HCT116 (cell line): ENCODE measurements around the gene ARHGAP40. TPM values are rescaled to one million over a fixed set of nuclear protein-coding genes. Genes with fewer than 3 reads are reported as not detected.

Experiments
- ATAC-seq: fragments of 200-7000 bp; cut with Tn5 transposase; 2 replicates; pipeline ENCODE4 v1.9.1; 2020; ENCODE audit warnings: mild to moderate bottlenecking, moderate library complexity
- BruUV-seq: library from RNA; stranded (reverse); fragments of 400-500 nt; replicated peaks from 2 replicates; lab custom pipeline; 2021; lab: Mats Ljungman, UMichigan
- CTCF ChIA-PET: fragments of 300-600 bp; sonication (Branson Sonifier 250); formaldehyde crosslinking; loops from one replicate; lab custom pipeline; 2021; ENCODE audit warnings: antibody characterized with exemption; lab: Charles Lee
- POLR2A ChIA-PET: fragments of 300-600, 350-600 bp; sonication (Branson Sonifier 250); formaldehyde crosslinking; loops from one replicate; lab custom pipeline; 2021; ENCODE audit warnings: antibody characterized with exemption; lab: Charles Lee
- RAD21 ChIA-PET, 2 experiments: fragments of 300-600 bp; sonication (Branson Sonifier 250); formaldehyde crosslinking; loops; one replicate each; lab custom pipeline; 2023; ENCODE audit warnings: low total read pairs in 2 of 2; ENCODE audit not compliant: uncharacterized antibody in 2 of 2, unreplicated experiment in 2 of 2, low non-redundant PET in 1 of 2; lab: Charles Lee
- DNase-seq: peaks from one replicate; pipeline ENCODE4 v3.0.0-alpha.2; 2010; ENCODE audit warnings: low read depth, low spot score
- H2AFZ ChIP-seq: fragments of 200-600 bp; shearing (Covaris generic), sonication (generic); 2 replicates; pipeline ENCODE4 v1.6.1; 2017; ENCODE audit warnings: low read depth, mixed run types, mixed read lengths, antibody characterized with exemption, low read length; ENCODE audit not compliant: poor library complexity, severe bottlenecking
- H3K27ac ChIP-seq: 2 replicates; pipeline ENCODE4 v1.5.1; 2012; ENCODE audit warnings: low read depth, low read length
- H3K27me3 ChIP-seq: fragments of 200-600 bp; sonication (generic); 2 replicates; pipeline ENCODE4 v1.6.1; 2016; ENCODE audit warnings: mixed run types, low read length, mixed read lengths; ENCODE audit not compliant: insufficient read depth
- H3K36me3 ChIP-seq, 2 experiments: fragments of 200-500 bp in 1 of 2; fragments of 200-600 bp in 1 of 2; sonication (Bioruptor generic) in 1 of 2; sonication (generic) in 1 of 2; 2 replicates each; pipeline versions ENCODE4 v1.5.1 to v1.6.1; 2014 to 2016; ENCODE audit warnings: low read length in 2 of 2, inconsistent platforms in 1 of 2, mixed read lengths in 1 of 2, mixed run types in 1 of 2; ENCODE audit not compliant: insufficient read depth in 2 of 2, control insufficient read depth in 1 of 2
- H3K4me1 ChIP-seq, 2 experiments: fragments of 200-600 bp in 1 of 2; sonication (generic) in 1 of 2; 2 replicates each; pipeline versions ENCODE4 v1.5.1 to v1.6.1; 2012 to 2017; ENCODE audit warnings: low read length in 2 of 2, inconsistent platforms in 1 of 2, mild to moderate bottlenecking in 1 of 2, mixed read lengths in 1 of 2, mixed run types in 1 of 2, moderate library complexity in 1 of 2; ENCODE audit not compliant: insufficient read depth in 2 of 2, control insufficient read depth in 1 of 2
- H3K4me2 ChIP-seq: fragments of 200-600 bp; sonication (generic); 2 replicates; pipeline ENCODE4 v1.6.1; 2017; ENCODE audit warnings: mixed run types, low read length, mixed read lengths
- H3K4me3 ChIP-seq, 2 experiments: fragments of 200-600 bp in 1 of 2; sonication (generic) in 1 of 2; replicated peaks in 1 of 2; 2 replicates each; pipeline ENCODE4 v1.5.1; 2011 to 2016; ENCODE audit warnings: low read length in 2 of 2, control low read depth in 1 of 2, low read depth in 1 of 2, mild to moderate bottlenecking in 1 of 2, mixed read lengths in 1 of 2, mixed run types in 1 of 2
- H3K79me2 ChIP-seq: fragments of 200-600 bp; sonication (generic); 2 replicates; pipeline ENCODE4 v1.6.1; 2017; ENCODE audit warnings: mild to moderate bottlenecking, mixed run types, low read length, moderate library complexity, mixed read lengths; ENCODE audit not compliant: insufficient read depth
- H3K9ac ChIP-seq: fragments of 200-600 bp; sonication (generic); 2 replicates; pipeline ENCODE4 v1.6.1; 2016; ENCODE audit warnings: low read length, mixed read lengths
- H3K9me2 ChIP-seq: fragments of 200-600 bp; sonication (generic), shearing (Covaris generic); 2 replicates; pipeline ENCODE4 v1.6.1; 2017; ENCODE audit warnings: mixed run types, mild to moderate bottlenecking, moderate library complexity; ENCODE audit not compliant: insufficient read depth
- H3K9me3 ChIP-seq, 2 experiments: fragments of 200-500 bp in 1 of 2; fragments of 200-600 bp in 1 of 2; sonication (Bioruptor generic) in 1 of 2; sonication (generic) in 1 of 2; 2 replicates each; pipeline ENCODE4 v1.6.1; 2014 to 2017; ENCODE audit warnings: low read length in 2 of 2, mixed read lengths in 2 of 2, inconsistent platforms in 1 of 2, low read depth in 1 of 2, mild to moderate bottlenecking in 1 of 2, mixed run types in 1 of 2, moderate library complexity in 1 of 2; ENCODE audit not compliant: control insufficient read depth in 1 of 2, insufficient read depth in 1 of 2
- H4K20me1 ChIP-seq: fragments of 200-600 bp; sonication (generic), shearing (Covaris generic); 2 replicates; pipeline ENCODE4 v1.6.1; 2017; ENCODE audit warnings: mixed run types, mild to moderate bottlenecking, moderate library complexity; ENCODE audit not compliant: insufficient read depth
- CBX3 ChIP-seq: IDR thresholded peaks from 2 replicates; pipeline ENCODE4 v1.6.1; 2012; ENCODE audit warnings: low read depth
- CEBPB ChIP-seq: IDR thresholded peaks from 2 replicates; pipeline ENCODE4 v1.6.1; 2012; ENCODE audit warnings: low read depth
- CTCF ChIP-seq, 3 experiments: fragments of 200-600 bp in 1 of 3; sonication (generic) in 1 of 3; IDR thresholded peaks in 2 of 3; conservative IDR thresholded peaks in 1 of 3; 2 replicates each; pipeline ENCODE4 v1.5.1; 2012 to 2017; ENCODE audit warnings: low read depth in 2 of 3, low read length in 2 of 3, antibody characterized with exemption in 1 of 3, borderline replicate concordance in 1 of 3, control low read depth in 1 of 3, mild to moderate bottlenecking in 1 of 3, mixed read lengths in 1 of 3, mixed run types in 1 of 3, moderate library complexity in 1 of 3; ENCODE audit not compliant: insufficient read depth in 1 of 3
- EZH2 ChIP-seq: fragments of 200-600 bp; sonication (generic); IDR thresholded peaks from 2 replicates; pipeline ENCODE4 v1.6.1; 2017; ENCODE audit warnings: antibody characterized with exemption, mixed run types
- EZH2phosphoT487 ChIP-seq: fragments of 200-600 bp; IDR thresholded peaks from 2 replicates; pipeline ENCODE4 v1.6.1; 2018; ENCODE audit warnings: antibody characterized with exemption, borderline replicate concordance
- FOSL1 ChIP-seq: IDR thresholded peaks from 2 replicates; pipeline ENCODE4 v1.6.1; 2012; ENCODE audit warnings: low read depth
- JUND ChIP-seq: IDR thresholded peaks from 2 replicates; pipeline ENCODE4 v1.6.1; 2012
- POLR2A ChIP-seq: IDR thresholded peaks from 2 replicates; pipeline ENCODE4 v1.7.0; 2011; ENCODE audit warnings: borderline replicate concordance; ENCODE audit not compliant: insufficient read depth, insufficient read length; ENCODE audit errors: extremely low read depth
- POLR2AphosphoS5 ChIP-seq: IDR thresholded peaks from 2 replicates; pipeline ENCODE4 v1.6.1; 2011; ENCODE audit warnings: mild to moderate bottlenecking, low read depth, low read length, moderate library complexity
- REST ChIP-seq: IDR thresholded peaks from 2 replicates; pipeline ENCODE4 v1.6.1; 2012; ENCODE audit warnings: low read depth
- SIN3A ChIP-seq: IDR thresholded peaks from 2 replicates; pipeline ENCODE4 v1.6.1; 2012; ENCODE audit warnings: low read depth
- YY1 ChIP-seq: IDR thresholded peaks from 2 replicates; pipeline ENCODE4 v1.6.1; 2011; ENCODE audit warnings: low read length, low read depth, moderate library complexity, mild to moderate bottlenecking; ENCODE audit not compliant: insufficient replicate concordance; ENCODE audit errors: extremely low read depth
- ZNF274 ChIP-seq: fragments of 200-500 bp; sonication (Bioruptor generic); IDR thresholded peaks from 2 replicates; pipeline ENCODE4 v1.6.1; 2014; ENCODE audit warnings: mild to moderate bottlenecking, low read depth, low read length, inconsistent platforms
- intact Hi-C: fragments of 100-400 bp; cut with micrococcal nuclease; formaldehyde crosslinking; loops from 2 replicates; pipeline ENCODE4 v1.10.0; 2022
- total RNA-seq: library from RNA; stranded (reverse); gene quantifications from one replicate; pipeline ENCODE4 v1.2.1, GENCODE V29; 2021; ENCODE audit not compliant: unreplicated experiment
- TF ChIP-seq, protein P1 (sequence below): IDR thresholded peaks from 2 replicates; pipeline ENCODE4 v1.6.1; 2011; ENCODE audit warnings: mild to moderate bottlenecking, low read length, moderate library complexity; ENCODE audit not compliant: insufficient replicate concordance; ENCODE audit errors: extremely low read depth
- TF ChIP-seq, protein P2 (sequence below): IDR thresholded peaks from 2 replicates; pipeline ENCODE4 v1.6.1; 2012

ARHGAP40 gene
- total RNA-seq, 1 experiment from 2014 or later, result 3.4 TPM

- no peak for DNase-seq
- Histone ChIP-seq H3K9ac (no peak overlapping the region), H3K27ac (no peak overlapping the region), H3K27me3 (peaks cover 72% of the 10 kb centered on the region)
- TF ChIP-seq CBX3 (no peak), CTCF (IDR thresholded peaks at IDR 0.05 in 2 of 3, conservative IDR thresholded peaks at IDR 0.05 in 1 of 3; ENCODE audit: borderline replicate concordance in 1 of 3, insufficient read depth in 1 of 3, low read depth in 2 of 3, low read length in 2 of 3) (no peak), POLR2AphosphoS5 (no peak), YY1 (no peak), JUND (no peak), EZH2phosphoT487 (no peak), FOSL1 (no peak), POLR2A (no peak), REST (no peak), CEBPB (no peak), SIN3A (no peak), ZNF274 (no peak), EZH2 (no peak)
- TF ChIP-seq, protein P1, sequence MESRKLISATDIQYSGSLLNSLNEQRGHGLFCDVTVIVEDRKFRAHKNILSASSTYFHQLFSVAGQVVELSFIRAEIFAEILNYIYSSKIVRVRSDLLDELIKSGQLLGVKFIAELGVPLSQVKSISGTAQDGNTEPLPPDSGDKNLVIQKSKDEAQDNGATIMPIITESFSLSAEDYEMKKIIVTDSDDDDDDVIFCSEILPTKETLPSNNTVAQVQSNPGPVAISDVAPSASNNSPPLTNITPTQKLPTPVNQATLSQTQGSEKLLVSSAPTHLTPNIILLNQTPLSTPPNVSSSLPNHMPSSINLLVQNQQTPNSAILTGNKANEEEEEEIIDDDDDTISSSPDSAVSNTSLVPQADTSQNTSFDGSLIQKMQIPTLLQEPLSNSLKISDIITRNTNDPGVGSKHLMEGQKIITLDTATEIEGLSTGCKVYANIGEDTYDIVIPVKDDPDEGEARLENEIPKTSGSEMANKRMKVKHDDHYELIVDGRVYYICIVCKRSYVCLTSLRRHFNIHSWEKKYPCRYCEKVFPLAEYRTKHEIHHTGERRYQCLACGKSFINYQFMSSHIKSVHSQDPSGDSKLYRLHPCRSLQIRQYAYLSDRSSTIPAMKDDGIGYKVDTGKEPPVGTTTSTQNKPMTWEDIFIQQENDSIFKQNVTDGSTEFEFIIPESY, result no peak
- TF ChIP-seq, protein P2, sequence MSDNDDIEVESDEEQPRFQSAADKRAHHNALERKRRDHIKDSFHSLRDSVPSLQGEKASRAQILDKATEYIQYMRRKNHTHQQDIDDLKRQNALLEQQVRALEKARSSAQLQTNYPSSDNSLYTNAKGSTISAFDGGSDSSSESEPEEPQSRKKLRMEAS, result no peak
- TF ChIP-seq, all 23 proteins: peak for 0
- no peak for ATAC-seq
- no peak overlapping the region for H3K4me3 ChIP-seq
- H3K9me3 ChIP-seq, result no peaks in the 10 kb centered on the region
- no peaks in the 10 kb centered on the region for H3K4me1 ChIP-seq
- intact Hi-C loops, result no loop called here
- no peaks in the 10 kb centered on the region for H3K79me2 ChIP-seq
- no TSS peak for BruUV-seq
- RAD21 ChIA-PET, result no interaction called here
- no peaks in the 10 kb centered on the region for H3K9me2 ChIP-seq
- no peaks in the 10 kb centered on the region for H3K36me3 ChIP-seq
- POLR2A ChIA-PET, result no interaction called here
- CTCF ChIA-PET, result no interaction called here
- no peak overlapping the region for H3K4me2 ChIP-seq
- no peak overlapping the region for H2AFZ ChIP-seq
- no peaks in the 10 kb centered on the region for H4K20me1 ChIP-seq
Measured at GRCh38 chr20:38700141-38700540, 98.5 kb downstream of the ARHGAP40 start.
